Stimulated activated memory B cell treated with anti-CD40 and anti-IgM and Interleukin-4, amounts not matched to agents 10 μg/mL and 1 μg/mL and 100 μg/mL, for 72 hours (primary cell): Measurements from ENCODE around the gene DCST2.
A peak's percentile ranks its signal among the peaks of the same experiment; 100 is the strongest.

Experiments
- ATAC-seq: fragments of 150-1000 bp; cut with Tn5 transposase; 2 replicates; pipeline ENCODE4 v1.10.0; 2021
- H3K27ac Mint-ChIP-seq: one replicate; pipeline ENCODE4 v1.8.0; 2022; ENCODE audit warnings: mild to moderate bottlenecking, mixed read lengths
- H3K27me3 Mint-ChIP-seq: one replicate; pipeline ENCODE4 v1.8.0; 2022; ENCODE audit warnings: mixed read lengths
- H3K36me3 Mint-ChIP-seq: one replicate; pipeline ENCODE4 v1.8.0; 2022; ENCODE audit warnings: mixed read lengths
- H3K4me1 Mint-ChIP-seq: one replicate; pipeline ENCODE4 v1.8.0; 2022; ENCODE audit warnings: mixed read lengths
- H3K4me3 Mint-ChIP-seq: one replicate; pipeline ENCODE4 v1.8.0; 2022; ENCODE audit warnings: mild to moderate bottlenecking, moderate library complexity, mixed read lengths
- H3K9me3 Mint-ChIP-seq: one replicate; pipeline ENCODE4 v1.8.0; 2022; ENCODE audit warnings: mixed read lengths

The DCST2 gene

DNA sequence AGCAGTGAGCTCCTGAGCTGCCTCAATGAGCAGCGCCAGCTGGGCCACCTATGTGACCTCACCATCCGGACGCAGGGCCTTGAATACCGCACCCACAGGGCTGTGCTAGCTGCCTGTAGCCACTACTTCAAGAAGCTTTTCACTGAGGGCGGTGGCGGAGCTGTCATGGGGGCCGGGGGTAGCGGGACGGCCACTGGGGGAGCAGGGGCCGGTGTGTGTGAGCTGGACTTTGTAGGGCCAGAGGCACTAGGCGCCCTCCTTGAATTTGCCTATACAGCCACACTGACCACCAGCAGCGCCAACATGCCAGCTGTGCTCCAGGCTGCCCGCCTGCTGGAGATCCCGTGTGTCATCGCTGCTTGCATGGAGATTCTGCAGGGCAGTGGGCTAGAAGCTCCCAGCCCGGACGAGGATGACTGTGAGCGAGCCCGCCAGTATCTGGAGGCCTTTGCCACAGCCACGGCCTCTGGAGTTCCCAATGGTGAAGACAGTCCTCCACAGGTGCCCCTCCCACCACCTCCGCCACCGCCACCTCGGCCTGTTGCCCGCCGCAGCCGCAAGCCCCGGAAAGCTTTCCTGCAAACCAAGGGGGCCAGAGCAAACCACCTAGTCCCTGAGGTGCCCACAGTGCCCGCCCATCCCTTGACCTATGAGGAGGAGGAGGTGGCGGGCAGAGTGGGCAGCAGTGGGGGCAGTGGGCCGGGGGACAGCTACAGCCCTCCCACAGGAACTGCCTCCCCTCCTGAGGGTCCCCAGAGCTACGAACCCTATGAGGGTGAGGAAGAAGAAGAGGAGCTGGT is 18.7 kb downstream of the DCST2 start:
- Mint-ChIP-seq H3K27ac (peak overlapping the region; percentile 88), H3K27me3 (no peaks in the 10 kb centered on the region), H3K9me3 (no peaks in the 10 kb centered on the region), H3K4me1 (peaks cover 80% of the 10 kb centered on the region), H3K4me3 (no peak overlapping the region), H3K36me3 (peaks cover 13% of the 10 kb centered on the region)
- no peak for ATAC-seq

GRCh38 chr1:155013632-155014031 is 19.9 kb downstream of the DCST2 start:
- Mint-ChIP-seq H3K27ac (peak overlapping the region; percentile 76), H3K9me3 (no peaks in the 10 kb centered on the region), H3K4me3 (no peak overlapping the region), H3K4me1 (peaks cover 80% of the 10 kb centered on the region), H3K27me3 (no peaks in the 10 kb centered on the region), H3K36me3 (peaks cover 17% of the 10 kb centered on the region)
- ATAC-seq: no peak

DNA sequence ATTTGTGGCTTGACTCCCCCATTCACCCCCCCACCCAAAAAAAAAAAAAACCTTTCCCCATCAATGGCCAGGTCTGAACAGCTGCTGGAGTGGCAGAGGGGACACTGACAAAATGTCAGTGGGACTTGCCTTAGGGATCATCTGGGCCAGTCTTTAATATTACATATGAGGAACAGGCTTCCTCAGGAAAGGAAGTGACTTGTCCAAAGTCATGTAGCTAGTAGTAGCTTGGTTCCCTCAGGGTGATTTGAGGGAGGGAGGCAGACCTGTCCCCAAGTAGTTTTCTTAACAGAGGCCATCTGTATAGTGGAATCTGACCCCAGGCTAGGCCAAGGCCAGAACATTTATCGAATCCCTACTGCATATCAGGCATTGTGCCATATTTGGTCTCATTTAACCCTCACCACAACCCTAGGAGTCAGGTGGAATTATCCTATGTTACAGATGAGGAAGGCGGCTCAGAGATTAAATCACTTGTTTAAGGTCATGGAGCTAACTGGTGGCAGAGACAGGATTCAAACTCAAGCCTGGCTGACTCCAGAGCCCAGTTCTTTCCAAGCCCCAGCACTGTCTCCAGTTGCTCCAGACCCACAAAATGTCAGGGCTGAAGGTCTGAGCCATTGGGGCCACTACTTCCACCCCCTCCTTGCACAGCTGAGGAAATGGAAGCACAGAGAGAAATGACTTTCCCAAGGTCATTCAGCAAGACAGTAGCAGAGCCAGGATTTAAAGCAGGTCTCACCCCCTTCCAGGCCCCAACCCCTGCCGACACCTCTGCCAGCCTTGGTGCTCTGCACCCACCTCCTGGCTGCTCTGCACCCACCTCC is 20.6 kb downstream of the DCST2 start:
- H3K4me3 Mint-ChIP-seq: no peak overlapping the region
- no peaks in the 10 kb centered on the region for H3K27me3 Mint-ChIP-seq
- peaks cover 17% of the 10 kb centered on the region for H3K36me3 Mint-ChIP-seq
- H3K27ac Mint-ChIP-seq: peak overlapping the region; percentile 76
- ATAC-seq: no peak
- H3K9me3 Mint-ChIP-seq: no peaks in the 10 kb centered on the region
- peaks cover 81% of the 10 kb centered on the region for H3K4me1 Mint-ChIP-seq

DNA sequence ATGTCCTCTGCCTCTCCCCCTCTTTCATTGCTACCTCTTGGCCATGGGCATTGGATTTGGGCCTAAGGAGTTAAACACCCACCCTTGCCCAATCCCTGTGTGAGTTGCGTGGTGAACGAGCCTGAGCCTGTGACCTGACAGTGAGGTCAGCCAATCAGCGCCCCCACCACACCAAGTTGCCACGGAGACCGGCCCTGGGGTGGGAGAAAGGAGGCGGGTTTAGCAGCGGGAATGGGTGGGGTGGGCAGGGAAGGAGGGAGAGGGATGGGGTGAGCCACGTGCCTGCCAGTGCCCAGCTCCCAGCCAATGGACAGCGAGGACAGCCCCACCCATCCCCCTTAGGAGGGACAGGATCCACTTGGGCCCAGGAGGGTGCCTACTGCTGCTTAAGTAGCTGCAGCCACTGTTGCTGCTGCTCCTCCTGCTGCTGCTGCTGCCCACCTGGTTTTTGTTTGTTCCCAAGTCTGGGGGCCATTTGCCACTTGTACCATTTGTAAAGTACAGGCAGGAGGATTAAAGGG is 21.5 kb downstream of the DCST2 start:
- Mint-ChIP-seq H3K27me3 (no peaks in the 10 kb centered on the region), H3K27ac (peak overlapping the region; percentile 76), H3K36me3 (peaks cover 17% of the 10 kb centered on the region), H3K4me3 (no peak overlapping the region), H3K9me3 (no peaks in the 10 kb centered on the region), H3K4me1 (peaks cover 74% of the 10 kb centered on the region)
- ATAC-seq: no peak

DNA sequence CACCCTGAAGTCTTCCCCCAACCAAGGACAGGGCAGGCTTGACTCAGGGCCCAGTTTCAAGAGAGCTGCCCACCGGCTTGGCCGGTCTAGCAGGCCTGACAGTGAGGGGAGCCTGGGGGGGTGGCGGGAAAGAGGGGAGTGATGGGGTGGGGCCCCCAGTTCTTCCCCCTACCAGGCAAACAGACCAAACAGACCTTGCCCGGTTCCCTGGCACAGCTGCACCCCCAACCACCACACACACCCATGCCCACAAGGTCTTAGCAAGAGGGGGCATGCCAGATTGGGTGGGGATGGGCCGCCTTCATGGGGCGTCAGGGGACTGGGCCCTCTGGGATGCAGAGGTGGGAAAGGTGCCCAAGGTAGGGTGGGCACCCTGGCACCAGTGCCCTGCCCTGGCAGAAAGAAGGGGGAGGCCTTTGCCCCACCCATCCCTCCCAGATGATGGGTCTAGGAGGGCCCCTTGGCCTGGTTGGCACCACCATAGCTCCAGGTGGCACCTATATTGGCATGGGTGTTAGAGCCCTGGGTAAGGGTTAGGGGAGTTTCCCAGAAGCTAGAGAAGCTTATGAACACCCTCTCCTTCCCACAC is 22.1 kb downstream of the DCST2 start:
- Mint-ChIP-seq H3K27me3 (no peaks in the 10 kb centered on the region), H3K36me3 (peaks cover 17% of the 10 kb centered on the region), H3K4me3 (no peak overlapping the region), H3K9me3 (no peaks in the 10 kb centered on the region), H3K27ac (peak overlapping the region; percentile 29), H3K4me1 (peaks cover 73% of the 10 kb centered on the region)
- no peak for ATAC-seq

GRCh38 chr1:155011004-155011416 is 22.6 kb downstream of the DCST2 start:
- H3K27me3 Mint-ChIP-seq: no peaks in the 10 kb centered on the region
- H3K27ac Mint-ChIP-seq: peak overlapping the region; percentile 29
- no peaks in the 10 kb centered on the region for H3K9me3 Mint-ChIP-seq
- peaks cover 17% of the 10 kb centered on the region for H3K36me3 Mint-ChIP-seq
- H3K4me3 Mint-ChIP-seq: no peak overlapping the region
- no peak for ATAC-seq
- H3K4me1 Mint-ChIP-seq: peaks cover 73% of the 10 kb centered on the region

GRCh38 chr1:155010211-155010918 is 23.2 kb downstream of the DCST2 start:
- Mint-ChIP-seq H3K4me1 (peaks cover 73% of the 10 kb centered on the region), H3K27ac (peak overlapping the region; percentile 62), H3K9me3 (no peaks in the 10 kb centered on the region), H3K27me3 (no peaks in the 10 kb centered on the region), H3K36me3 (peaks cover 17% of the 10 kb centered on the region), H3K4me3 (no peak overlapping the region)
- ATAC-seq: no peak

GRCh38 chr1:155009742-155010141 is 23.8 kb downstream of the DCST2 start:
- Mint-ChIP-seq H3K36me3 (peaks cover 17% of the 10 kb centered on the region), H3K27ac (peak overlapping the region; percentile 62), H3K27me3 (no peaks in the 10 kb centered on the region), H3K4me1 (peaks cover 78% of the 10 kb centered on the region), H3K4me3 (no peak overlapping the region), H3K9me3 (no peaks in the 10 kb centered on the region)
- ATAC-seq: no peak

- H3K4me3 Mint-ChIP-seq: no peak overlapping the region
- H3K4me1 Mint-ChIP-seq: peaks cover 82% of the 10 kb centered on the region
- H3K27ac Mint-ChIP-seq: peak overlapping the region; percentile 62
- no peak for ATAC-seq
- peaks cover 17% of the 10 kb centered on the region for H3K36me3 Mint-ChIP-seq
- H3K27me3 Mint-ChIP-seq: no peaks in the 10 kb centered on the region
- no peaks in the 10 kb centered on the region for H3K9me3 Mint-ChIP-seq
Observed at GRCh38 chr1:155009221-155009711, 24.3 kb downstream of the DCST2 start.

GRCh38 chr1:155008015-155008941 is 25.3 kb downstream of the DCST2 start:
- Mint-ChIP-seq H3K27me3 (no peaks in the 10 kb centered on the region), H3K4me1 (peaks cover 83% of the 10 kb centered on the region), H3K27ac (peak overlapping the region; percentile 62), H3K9me3 (no peaks in the 10 kb centered on the region), H3K36me3 (peaks cover 14% of the 10 kb centered on the region), H3K4me3 (no peak overlapping the region)
- ATAC-seq: no peak

DNA sequence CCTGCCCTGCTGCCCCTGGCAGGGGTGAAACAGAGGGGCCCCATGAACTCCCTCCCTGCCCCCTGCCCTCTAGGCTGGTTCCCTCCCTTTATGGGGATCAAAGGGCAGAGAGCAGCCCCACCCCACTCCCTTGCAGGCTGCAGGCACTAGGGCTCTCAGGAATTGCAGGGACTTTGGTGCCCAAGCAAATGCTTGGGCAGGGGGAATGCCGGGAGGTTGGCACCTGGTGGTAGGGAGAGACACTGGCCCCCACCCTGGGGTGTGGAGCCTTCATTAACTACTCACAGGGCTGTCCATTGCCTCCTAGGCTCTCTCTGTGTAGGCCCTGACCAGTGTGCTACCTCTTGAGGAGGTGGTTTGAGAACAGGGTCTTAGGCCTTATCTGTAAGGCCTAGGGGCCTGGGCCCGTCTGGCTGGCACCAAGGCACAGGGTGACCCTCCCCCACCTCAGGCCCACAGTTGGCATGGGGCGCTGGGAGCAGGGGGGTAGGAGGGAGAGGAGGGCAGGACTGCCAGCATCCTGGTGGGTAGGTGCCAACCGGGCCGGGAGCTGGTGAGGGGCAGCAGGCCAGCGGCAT is 26.2 kb downstream of the DCST2 start:
- Mint-ChIP-seq H3K4me1 (peaks cover 74% of the 10 kb centered on the region), H3K27ac (peak overlapping the region; percentile 84), H3K27me3 (no peaks in the 10 kb centered on the region), H3K4me3 (no peak overlapping the region), H3K9me3 (no peaks in the 10 kb centered on the region), H3K36me3 (peaks cover 12% of the 10 kb centered on the region)
- ATAC-seq: no peak

- no peaks in the 10 kb centered on the region for H3K9me3 Mint-ChIP-seq
- H3K27ac Mint-ChIP-seq: peak overlapping the region; percentile 84
- H3K27me3 Mint-ChIP-seq: no peaks in the 10 kb centered on the region
- peaks cover 12% of the 10 kb centered on the region for H3K36me3 Mint-ChIP-seq
- H3K4me3 Mint-ChIP-seq: peak overlapping the region; percentile 41
- peak; percentile 31 for ATAC-seq
- peaks cover 69% of the 10 kb centered on the region for H3K4me1 Mint-ChIP-seq
Observed at GRCh38 chr1:155006601-155007101, 26.9 kb downstream of the DCST2 start.
